Stimulated activated CD4-positive, alpha-beta T cell treated with anti-CD3 and anti-CD28 coated beads, Interleukin-4, amount 100 ng/mL, for 4 hours (primary cell): ENCODE data around the gene SLC35A2.

Experiments
- DNase-seq, 2 experiments: peaks; one replicate each; pipeline ENCODE4 v3.0.0-alpha.2; 2020

SLC35A2 gene

DNA sequence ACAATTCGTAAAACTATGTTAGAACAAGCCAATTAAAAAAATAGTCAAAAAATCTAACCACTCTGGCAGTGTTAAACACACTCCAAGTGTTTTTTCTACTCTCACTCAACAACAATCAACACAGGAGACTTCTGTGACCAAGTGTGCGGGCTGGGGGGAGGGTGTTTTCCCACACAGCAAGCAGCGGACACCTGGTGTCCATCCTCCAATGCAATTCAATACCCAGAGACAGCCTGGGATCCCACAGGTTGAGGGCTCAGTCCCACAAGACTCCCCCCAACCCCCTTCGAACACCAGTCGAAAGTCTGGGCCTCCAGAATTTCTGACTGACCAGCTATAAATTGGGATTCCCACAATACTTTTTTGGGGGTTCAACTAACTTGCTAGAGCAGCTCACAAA lies 15.7 kb upstream of the SLC35A2 start:
- DNase-seq, result no peak

DNA sequence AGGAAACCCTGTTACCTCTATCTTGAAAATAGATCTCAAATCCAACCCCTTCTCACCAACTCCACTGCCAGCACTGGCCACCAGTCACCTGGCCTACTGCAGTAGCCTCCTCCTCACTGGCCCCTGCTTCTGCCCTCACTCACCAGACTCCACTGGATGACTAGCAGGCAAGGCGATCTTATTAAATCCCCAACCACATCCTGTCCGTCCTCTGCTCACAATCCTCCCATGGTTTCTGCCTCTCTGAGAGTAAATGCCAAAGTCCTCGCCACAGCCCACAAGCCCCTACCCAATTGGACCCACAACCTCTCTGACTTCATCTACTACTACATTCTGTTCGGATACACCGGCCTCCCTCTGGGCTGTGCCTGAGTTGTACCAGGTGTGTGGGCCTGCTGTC lies 12.8 kb upstream of the SLC35A2 start:
- DNase-seq, result no peak

DNA sequence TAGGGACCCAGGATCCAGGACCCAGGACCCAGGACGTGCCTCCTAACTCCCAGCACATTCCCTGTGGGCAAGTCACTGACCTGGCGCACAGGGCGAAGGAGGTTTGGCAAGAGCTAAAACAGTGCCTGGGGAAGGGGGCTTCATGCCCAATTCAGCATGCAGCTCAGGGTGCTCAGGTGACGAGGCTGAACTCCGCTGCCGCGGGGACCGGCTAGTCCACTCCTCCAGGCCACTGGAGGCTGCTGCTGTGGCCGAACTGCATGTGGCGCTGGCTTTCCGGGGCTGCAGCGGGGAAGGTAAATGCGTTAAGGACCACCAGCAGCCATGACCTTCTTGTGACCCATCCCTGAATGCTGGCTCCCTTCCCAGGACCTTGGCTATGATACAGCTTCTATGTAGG lies 12.3 kb upstream of the SLC35A2 start:
- DNase-seq, result no peak

DNA sequence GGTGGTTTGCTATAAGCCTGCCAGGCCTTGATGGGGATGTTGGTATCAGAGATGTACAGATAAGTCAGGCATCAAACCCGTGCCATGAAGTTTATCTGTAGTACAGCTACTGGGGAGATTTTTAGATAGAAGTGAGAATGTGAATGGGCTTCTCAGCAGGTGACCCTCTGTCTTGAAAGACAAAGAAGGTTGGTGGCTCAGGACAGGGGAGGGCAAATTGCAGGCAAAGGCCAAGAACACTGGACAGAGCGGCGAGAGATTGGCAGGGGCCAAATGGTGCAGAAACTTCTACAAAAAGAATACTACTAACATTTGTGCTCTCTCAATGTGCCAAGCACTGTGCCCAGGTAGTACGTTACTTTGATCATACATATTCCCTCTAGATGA lies 9.3 kb upstream of the SLC35A2 start:
- no peak for DNase-seq

DNA sequence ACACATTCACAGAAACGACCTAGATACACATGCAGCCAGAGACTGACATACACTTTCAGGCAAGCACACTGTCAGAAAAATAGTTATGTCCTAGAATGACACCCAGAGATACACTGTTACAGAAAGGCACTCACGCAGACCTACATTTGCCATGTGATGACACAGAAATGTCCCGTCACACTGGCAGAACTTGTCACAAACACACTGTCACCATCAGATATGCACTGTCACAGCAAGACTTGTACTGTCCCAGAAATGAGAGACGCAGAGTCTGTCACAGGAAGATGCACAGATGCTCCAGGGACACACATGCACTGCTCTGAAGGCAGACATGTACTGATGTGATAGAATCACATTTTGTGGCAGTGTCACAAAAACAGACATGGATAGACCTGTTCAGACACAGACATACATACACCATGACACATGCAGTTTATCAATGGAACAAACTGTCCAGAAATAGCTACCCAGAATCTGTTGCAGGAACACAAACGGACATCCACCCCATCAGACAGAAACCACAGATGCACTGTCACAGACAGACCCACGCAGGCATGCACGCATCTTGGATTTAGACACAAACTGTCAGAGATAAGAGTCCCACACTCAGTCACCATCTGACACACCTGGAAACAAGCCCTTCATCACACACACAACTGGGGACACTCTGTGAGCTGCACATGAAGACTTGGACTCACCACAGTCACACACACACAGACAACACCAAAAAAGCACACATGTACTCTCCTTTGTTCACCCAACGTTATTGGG lies 8.7 kb upstream of the SLC35A2 start:
- no peak for DNase-seq

DNA sequence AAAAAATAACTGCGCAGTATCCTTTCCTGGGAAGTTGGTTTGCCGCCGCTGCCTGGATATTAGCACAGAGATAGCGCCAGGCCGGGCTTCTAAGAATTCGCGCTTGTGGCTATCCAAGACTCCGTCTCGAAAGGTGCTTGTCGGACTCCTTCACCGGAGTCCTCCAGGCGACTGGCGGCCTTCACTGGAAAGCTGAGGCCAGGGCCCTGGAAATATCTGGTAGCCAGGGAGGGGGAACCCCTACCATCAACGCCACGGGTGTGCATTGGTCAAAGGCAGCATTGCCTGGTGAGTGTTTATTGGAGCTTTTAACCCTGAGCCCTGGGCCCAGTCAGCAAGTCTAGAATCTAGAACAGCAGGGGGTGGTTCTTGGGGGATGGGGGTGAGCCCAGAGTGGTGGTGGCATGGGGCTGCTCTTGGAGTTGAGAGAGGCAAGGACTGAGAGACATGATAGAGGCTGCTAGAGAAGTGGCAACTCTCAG lies 8.0 kb upstream of the SLC35A2 start:
- DNase-seq, result no peak

DNA sequence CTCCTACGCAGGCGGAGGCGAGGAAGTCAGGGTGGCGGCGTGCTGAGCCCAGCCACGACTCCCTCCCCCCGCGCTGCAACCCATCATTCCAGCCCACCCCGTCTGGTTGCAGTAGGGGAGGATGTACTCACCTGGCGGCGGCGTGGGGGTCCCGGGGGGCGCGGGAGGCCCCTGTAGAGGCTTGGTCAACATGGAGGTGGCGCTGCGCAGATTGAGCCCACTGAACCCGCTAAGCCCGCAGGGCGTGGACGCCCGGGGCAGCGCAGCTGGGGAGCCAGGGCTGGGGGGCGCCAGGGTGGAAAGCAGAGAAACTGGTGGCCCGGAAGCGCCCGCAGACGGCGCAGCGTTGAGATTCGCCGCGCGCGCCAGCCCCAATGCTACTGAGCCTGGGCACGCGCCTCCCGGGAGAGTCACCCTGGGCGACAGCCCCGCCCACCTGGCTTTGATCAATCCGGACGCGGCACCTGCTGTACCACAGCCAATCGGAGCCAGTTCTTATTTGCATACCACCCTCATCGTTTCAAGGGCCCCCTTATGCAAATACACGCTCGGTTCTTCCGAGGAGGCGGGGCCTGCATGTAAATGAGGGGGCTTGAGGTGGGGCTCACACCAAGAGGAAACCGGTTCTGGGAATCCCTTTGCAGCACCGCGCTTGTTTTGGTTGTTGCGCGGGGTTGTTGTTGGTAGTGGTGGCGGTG lies 7.3 kb upstream of the SLC35A2 start, which contains the start of gene PIM2:
PIM2 (minus strand) TSS at position 382 of the 698 bp plus-strand sequence; CDS start at position 192, 190 bp downstream.
- peak; percentile 82 to 93 for DNase-seq

DNA sequence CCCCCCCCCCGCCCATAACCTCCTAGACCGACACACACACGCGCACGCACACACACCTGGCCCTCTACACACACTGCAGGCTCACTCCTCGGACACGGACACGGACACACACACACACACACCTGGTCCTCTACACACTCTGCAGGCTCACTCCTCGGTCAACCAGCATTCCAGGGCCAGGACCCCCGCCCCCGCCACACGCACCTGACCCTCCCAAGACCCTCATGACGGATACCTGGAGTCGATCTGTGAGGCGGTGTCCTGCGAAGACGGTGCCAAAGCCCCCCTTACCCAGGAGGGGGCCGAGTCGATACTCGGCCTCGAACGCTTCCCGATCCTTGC lies 6.8 kb upstream of the SLC35A2 start:
- DNase-seq, result no peak

DNA sequence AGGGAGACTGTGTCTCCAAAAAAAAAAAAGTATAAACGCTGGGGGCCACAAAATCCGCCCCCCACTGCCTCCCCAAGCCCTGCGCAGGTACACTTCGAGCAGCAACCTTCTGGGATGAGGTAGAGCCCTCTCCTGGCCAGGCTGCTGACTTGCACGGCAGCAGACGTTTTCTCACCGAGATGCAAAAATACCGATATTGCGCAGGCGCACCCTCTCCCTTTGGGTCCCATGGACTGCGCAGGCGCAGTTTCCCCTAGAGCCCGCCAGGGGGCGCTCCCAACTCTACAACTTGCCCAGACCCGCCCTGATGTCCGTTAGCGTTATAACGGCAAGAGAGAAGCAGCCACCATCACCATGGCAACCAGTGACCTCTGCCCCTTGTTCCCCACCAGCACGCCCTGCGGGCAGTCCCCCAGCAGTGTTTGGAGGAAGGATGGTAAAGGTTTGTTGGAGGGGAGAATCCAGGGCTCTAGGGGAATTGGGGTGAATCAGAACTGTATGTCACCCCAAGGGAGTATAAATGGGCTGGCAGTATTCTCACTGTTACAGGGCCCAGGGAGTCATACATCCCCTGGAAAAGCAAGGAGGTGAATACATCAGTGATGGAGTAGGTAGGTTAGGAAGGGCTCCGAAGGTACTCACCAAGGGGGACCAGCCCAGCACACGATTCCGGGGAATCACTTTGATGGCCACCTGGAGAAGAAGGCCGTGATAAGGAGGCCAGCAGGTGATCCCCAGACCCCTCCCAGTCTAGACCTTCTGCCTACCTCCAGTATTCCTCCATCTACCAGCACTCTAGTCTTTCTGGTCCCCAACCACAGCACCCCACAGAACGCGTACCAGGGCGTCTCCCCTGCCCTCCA lies 5.9 kb upstream of the SLC35A2 start:
- DNase-seq, result peak; percentile 76 to 84

DNA sequence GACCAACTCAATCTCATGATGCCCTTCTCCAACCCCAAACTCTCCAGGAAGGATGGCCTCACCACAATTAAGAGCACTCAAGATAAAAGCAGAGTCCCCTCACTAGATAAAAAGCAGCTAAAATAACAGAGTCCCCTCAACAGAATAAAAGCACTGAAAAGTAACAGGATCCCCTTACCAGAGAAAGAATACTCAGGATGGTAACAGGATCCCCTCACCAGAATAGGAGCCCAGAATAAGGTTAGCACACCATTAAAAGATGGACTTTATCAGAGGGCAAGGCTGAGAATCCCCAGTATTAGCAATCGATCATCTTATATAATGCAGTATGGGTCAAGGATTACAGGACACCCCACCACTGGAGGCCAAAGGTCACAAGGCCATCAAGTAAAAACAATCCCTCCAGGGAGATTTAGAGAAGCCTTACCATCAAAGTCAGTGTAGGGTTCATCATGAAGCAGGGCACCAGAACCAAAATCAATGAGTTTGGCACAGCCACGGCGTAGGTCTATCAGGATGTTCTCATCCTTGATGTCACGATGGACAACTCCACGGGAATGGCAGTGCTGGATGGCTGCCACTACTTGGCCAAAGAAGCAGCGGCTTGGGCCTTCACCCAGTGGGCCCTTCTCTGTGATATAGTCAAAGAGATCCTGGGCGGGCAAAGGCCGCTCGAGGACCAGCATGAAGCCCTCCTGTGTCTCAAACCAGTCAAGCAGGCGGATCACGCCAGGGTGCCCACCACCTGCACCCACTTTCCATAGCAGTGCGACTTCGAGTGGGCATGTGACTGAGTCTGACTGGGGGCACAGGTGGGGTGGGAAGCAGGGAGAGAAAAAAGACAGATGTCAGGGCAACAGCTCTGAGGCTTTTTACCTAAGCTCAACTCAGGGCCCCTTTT lies 3.4 kb upstream of the SLC35A2 start:
- no peak for DNase-seq

DNA sequence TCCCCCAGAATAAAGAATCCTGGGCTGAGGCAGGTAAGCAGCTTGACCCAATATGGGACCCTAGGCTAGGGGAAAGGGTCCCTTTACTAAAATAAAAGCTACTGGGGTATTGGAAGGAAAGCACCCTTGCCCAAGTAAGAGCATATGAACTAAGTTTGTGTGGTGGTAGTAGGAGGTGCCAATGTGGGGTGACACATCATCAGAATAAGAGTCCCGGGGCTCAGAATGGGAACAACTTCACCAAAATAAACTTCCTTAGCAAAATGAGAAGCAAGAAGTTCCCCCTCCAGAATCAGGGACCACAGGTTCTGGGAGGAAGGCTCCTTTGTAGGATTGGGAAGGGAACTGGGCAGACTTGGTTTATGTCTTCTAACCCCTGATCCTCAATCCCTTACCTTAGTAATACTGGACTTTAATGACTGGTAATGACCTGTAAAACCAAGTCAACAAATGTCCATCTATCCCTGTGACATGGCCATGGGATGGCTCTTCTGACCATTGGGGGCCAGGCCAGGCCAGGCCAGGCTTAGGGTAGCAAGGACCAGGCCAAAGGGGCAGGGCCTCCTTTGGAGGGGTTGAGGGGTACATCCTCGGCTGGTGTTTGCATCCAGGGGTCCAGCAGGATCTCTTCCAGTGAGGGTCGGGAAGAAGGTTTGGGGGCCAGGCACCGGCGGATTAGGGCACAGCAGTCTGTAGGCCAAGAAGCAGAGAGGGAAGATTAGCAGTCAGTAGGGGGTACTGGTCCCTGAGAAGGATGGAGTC lies 2.3 kb upstream of the SLC35A2 start:
- no peak for DNase-seq

DNA sequence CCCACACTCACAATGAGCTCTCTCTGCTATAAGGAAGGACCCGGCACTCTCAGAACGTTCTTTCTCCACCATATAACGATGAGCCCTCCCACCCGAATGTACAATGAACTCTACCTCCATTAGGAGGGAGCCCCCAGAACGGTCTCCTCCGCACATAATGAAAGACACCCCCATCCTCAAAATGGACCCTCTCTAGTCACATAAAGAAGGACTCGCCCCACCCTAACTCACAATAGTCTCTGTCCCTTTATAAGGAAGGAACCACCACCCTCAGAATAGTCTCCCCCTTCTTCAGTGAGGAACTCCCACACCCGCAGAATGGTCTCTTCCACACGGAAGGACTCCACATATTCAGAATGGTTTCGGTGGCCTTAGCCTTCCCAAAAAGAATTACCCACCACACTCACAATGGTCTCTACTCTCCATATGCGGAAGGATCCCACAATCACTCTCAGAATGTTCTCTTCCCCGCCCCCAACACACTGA lies 477 bp downstream of the SLC35A2 start:
- DNase-seq, result no peak

DNA sequence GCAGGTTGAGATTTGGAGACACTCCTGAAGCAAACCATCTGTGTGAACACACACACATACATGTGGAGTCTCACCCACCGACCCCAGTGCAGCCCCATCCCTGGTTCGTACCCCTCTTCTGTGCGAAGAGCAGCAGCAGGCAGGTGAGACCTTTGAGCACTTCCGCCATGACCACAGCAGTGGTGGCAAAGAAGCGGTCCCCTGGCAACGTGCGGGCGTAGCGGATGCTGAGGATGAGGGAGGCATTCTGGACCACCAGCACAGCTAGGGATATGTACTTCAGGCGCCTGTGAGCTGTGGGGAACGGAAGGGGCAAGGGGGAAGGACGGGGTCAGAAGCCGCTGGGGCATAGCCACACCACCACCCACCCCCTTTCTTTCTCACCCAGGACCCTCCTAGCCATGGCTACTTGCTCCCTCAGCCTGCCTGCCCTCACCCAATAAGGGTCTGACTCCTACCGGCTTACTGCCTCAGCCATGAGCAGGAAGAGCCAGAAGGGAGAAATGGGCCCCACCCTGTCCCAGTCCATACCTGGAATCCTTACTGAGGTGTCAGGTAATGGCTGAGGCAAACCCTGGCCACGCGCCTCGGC lies 1.6 kb downstream of the SLC35A2 start:
- no peak for DNase-seq

DNA sequence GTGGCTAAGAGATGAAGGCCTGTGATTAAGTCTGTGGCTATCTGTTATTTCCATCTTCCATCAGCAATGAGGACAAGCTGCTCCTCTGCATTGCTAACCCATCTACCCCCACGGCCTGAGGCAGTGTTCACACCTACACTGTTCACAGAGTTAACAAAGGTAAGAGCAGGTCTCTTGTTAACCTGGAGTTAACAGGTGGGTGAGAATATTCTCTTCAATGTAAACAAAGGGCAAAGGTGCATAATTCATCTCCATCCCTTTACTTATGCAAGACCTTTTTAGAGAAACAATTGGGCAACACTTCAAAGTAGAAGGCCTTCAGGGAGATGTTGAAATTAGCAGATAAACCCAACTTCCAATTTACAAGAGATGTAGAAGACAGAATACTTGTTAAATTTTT lies 2.8 kb downstream of the SLC35A2 start:
- DNase-seq, result no peak

DNA sequence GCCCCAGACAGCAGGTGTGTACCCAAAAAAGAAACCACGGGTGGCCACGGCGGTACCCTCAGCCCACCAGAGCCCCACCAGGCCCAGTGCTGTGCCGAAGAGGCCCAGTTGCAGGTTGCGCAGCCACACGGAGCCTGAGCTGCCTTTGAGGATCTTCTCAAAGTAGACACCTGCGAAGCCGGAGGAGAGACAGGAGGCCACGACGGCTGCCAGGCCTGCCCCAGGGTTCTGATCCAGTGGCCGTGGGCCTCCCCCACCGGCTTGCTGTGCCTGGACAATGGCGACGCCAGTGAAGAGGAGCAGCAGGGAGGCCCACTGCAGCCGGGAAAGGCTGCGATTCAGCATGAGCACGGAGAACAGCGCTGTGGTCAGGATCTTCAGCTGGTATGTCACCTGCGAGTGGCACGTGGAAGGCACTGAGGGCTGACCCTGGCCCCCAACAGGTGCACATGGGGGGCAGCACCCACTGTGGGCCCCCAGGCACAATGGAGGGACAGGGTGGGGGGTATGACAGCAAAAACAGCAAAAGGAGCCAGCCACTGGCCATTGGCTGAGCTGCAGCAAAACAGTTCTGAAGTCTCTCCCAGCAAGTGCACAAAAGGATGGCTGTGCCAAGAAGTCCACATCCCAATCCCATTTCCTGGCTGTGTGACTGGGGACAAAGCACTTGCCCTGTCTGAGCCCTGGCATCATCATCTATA lies 6.2 kb downstream of the SLC35A2 start:
- no peak for DNase-seq

DNA sequence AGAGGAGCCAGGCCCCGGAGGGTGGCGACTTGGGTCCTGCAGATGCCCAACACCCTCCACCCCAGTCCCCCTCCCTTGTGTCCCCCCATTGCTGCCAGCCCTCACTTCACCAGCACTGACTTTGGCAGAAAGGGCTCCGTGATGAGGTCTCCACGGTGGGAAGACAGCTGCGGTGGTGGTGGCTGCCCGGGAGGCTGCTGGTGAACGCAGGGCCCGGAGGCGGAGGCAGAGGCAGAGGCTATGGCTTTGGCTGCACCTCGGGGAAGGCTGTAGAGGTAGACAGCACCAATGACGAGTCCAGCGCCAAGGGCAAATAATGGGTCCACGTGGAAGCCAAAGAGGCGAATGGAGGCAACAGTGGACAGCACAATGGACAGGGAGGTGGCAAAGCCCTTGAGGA lies 6.8 kb downstream of the SLC35A2 start:
- no peak for DNase-seq

DNA sequence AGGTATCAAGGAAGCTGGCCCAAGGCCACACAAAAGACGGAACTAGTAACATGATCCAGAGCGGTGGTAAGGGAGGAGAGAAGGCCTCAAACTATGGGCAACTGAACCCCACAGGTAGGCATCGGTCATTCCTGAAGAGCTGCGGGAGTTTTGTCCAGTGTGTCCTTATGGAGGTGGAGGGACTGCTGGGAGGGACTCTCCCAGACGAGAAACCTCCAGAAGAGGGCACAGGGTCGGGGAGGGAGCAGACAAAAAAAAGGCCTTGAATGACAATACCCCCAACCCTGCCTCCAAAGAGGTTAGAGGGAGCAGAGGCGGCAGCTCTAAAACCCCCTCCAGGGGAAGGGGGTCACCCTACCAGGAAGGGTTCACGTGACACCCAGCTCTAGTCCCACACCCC lies 7.3 kb downstream of the SLC35A2 start:
- DNase-seq, result no peak

DNA sequence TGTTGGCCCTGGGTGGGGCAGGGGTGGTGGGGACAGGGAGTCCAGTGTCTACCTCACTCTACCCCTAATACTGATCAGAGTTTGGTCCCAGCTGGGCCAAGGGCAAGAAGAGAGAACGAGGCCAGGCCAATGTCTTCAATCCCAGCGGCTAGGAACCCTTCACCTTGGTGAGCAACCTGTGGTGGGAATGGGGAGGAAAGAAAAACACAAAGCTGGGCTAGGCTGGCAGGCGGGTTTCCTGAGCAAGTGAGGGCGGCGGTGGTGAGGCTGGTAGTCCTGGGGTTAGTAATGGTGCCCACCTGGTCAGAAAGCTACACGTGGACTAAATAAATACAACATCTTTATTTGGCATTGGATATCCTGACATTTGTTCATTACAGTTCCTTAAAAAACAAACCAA lies 8.2 kb downstream of the SLC35A2 start:
- DNase-seq, result no peak

DNA sequence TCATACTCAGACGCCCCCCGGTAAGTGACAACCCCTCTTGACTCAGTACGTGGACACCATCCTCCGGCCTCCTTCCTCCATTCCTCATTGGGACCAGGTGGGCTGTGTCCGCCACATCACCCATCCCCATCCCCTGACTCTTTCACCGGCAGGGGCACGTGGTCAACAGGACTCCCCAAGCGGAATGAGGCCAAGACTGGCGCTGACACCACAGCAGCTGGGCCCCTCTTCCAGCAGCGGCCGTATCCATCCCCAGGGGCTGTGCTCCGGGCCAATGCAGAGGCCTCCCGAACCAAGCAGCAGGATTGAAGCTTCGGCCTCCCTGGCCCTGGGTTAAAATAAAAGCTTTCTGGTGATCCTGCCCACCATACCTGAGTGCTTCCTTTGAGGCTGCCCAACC lies 8.7 kb downstream of the SLC35A2 start:
- DNase-seq, result no peak

DNA sequence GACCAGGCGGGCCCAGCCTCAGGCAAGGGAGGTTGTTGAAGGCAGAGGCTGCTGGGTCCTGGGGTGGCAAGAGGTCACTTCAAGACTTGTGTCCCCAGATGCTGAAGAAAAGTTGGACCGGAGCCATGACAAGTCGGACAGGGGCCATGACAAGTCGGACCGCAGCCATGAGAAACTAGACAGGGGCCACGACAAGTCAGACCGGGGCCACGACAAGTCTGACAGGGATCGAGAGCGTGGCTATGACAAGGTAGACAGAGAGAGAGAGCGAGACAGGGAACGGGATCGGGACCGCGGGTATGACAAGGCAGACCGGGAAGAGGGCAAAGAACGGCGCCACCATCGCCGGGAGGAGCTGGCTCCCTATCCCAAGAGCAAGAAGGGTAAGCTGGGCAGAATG lies 9.3 kb downstream of the SLC35A2 start:
- no peak for DNase-seq
